K562 (cell line): ENCODE results near the gene MMP20. TPM values are rescaled to one million over a fixed set of nuclear protein-coding genes. Genes with fewer than 3 reads are reported as not detected.

Source experiments
- ATAC-seq: fragments of 200-7000 bp; cut with Tn5 transposase; 3 replicates; pipeline ENCODE4 v1.9.1; 2020; ENCODE audit warnings: moderate library complexity
- BruUV-seq: library from RNA; stranded (reverse); fragments of 400-500 nt; replicated peaks from 2 replicates; lab custom pipeline; 2021; lab: Mats Ljungman, UMichigan
- CTCF ChIA-PET: fragments of 300-600 bp; formaldehyde crosslinking; extraction: SDS; loops from one replicate; lab custom pipeline; 2021; ENCODE audit warnings: low intra/inter-chr PET ratio; lab: Yijun Ruan, JAX
- POLR2A ChIA-PET: fragments of 300-600, 350-650 bp; sonication (Branson Sonifier 250); formaldehyde crosslinking; extraction: SDS; loops from one replicate; lab custom pipeline; 2021; ENCODE audit warnings: antibody characterized with exemption, inconsistent platforms; lab: Yijun Ruan, JAX
- DNase-seq, 4 experiments: peaks; one replicate each; pipeline versions ENCODE4 v3.0.0 to v3.0.0-alpha.2; 2011 to 2018; ENCODE audit warnings: low spot score in 3 of 4, mixed read lengths in 3 of 4; ENCODE audit errors: extremely low read depth in 1 of 4
- FAIRE-seq: peaks from 2 replicates; lab custom pipeline; 2011; peaks lifted over from hg19 to GRCh38; lab: Jason Lieb, UNC
- H2AFZ ChIP-seq: 2 replicates; pipeline ENCODE4 v1.6.0; 2011; ENCODE audit warnings: low read depth, low read length, control low read depth, inconsistent platforms
- H3K27ac ChIP-seq: fragments of 200-600 bp; 3 replicates; pipeline ENCODE4 v1.8.0; 2011; ENCODE audit warnings: low read depth, mild to moderate bottlenecking, control low read depth, inconsistent platforms, low read length, moderate library complexity, mixed read lengths; ENCODE audit errors: extremely low read depth
- H3K27me3 ChIP-seq, 2 experiments: fragments of 300-600 bp in 1 of 2; 2 replicates in 1 of 2; 3 replicates in 1 of 2; pipeline versions ENCODE4 v1.6.0 to v1.8.0; 2011; ENCODE audit warnings: inconsistent platforms in 2 of 2, low read length in 2 of 2, mild to moderate bottlenecking in 1 of 2, mixed read lengths in 1 of 2, moderate library complexity in 1 of 2; ENCODE audit not compliant: control insufficient read depth in 2 of 2, insufficient read depth in 2 of 2
- H3K36me3 ChIP-seq: fragments of 300-600 bp; 3 replicates; pipeline ENCODE4 v1.8.0; 2011; ENCODE audit warnings: mild to moderate bottlenecking, low read length, inconsistent platforms; ENCODE audit not compliant: control insufficient read depth, insufficient read depth
- H3K4me1 ChIP-seq, 2 experiments: fragments of 200-600 bp in 1 of 2; replicated peaks in 1 of 2; 2 replicates in 1 of 2; 3 replicates in 1 of 2; pipeline versions ENCODE4 v1.5.1 to v1.8.0; 2011; ENCODE audit warnings: inconsistent platforms in 2 of 2, low read length in 2 of 2, mild to moderate bottlenecking in 1 of 2, mixed read lengths in 1 of 2, moderate library complexity in 1 of 2; ENCODE audit not compliant: control insufficient read depth in 2 of 2, insufficient read depth in 2 of 2
- H3K4me2 ChIP-seq: 2 replicates; pipeline ENCODE4 v1.6.1; 2011; ENCODE audit warnings: low read length, control low read depth, inconsistent platforms, mixed read lengths; ENCODE audit not compliant: insufficient read depth
- H3K4me3 ChIP-seq: fragments of 200-600 bp; sonication (generic), shearing (Covaris generic); 2 replicates; pipeline ENCODE4 v1.5.1; 2016; ENCODE audit warnings: control low read depth, inconsistent platforms
- H3K79me2 ChIP-seq: fragments of 200-600 bp; 3 replicates; pipeline ENCODE4 v1.8.0; 2011; ENCODE audit warnings: low read length, inconsistent platforms; ENCODE audit not compliant: control insufficient read depth, insufficient read depth
- H3K9ac ChIP-seq, 2 experiments: 2 replicates each; pipeline versions ENCODE4 v1.6.0 to v1.6.1; 2011; ENCODE audit warnings: low read depth in 2 of 2, low read length in 2 of 2, control low read depth in 1 of 2, inconsistent platforms in 1 of 2, mild to moderate bottlenecking in 1 of 2, mixed read lengths in 1 of 2; ENCODE audit not compliant: insufficient read depth in 1 of 2
- H3K9me1 ChIP-seq: one replicate; pipeline ENCODE4 v1.6.0; 2011; ENCODE audit warnings: inconsistent platforms, mild to moderate bottlenecking, low read length, moderate library complexity; ENCODE audit not compliant: control insufficient read depth, insufficient read depth
- H3K9me3 ChIP-seq: replicated peaks from 2 replicates; pipeline ENCODE4 v1.5.1; 2011; ENCODE audit warnings: low read depth, low read length, inconsistent platforms; ENCODE audit not compliant: control insufficient read depth, insufficient read depth
- H4K20me1 ChIP-seq: replicated peaks from 2 replicates; pipeline ENCODE4 v1.6.1; 2011; ENCODE audit warnings: low read length, inconsistent platforms, mixed read lengths; ENCODE audit not compliant: control insufficient read depth, insufficient read depth
- DNMT1 ChIP-seq: fragments of 450-650 bp; IDR thresholded peaks from 2 replicates; pipeline ENCODE4 v1.6.1; 2016; ENCODE audit warnings: antibody characterized with exemption, mild to moderate bottlenecking
- ETS2 ChIP-seq: IDR thresholded peaks from 2 replicates; pipeline ENCODE4 v1.6.1; 2016; ENCODE audit warnings: borderline replicate concordance, missing genetic modification characterization, mild to moderate bottlenecking, moderate library complexity, missing compliant biosample characterization; ENCODE audit not compliant: poor library complexity, severe bottlenecking
- FOSL1 ChIP-seq: fragments of 200-800 bp; sonication (Bioruptor generic); conservative IDR thresholded peaks from 2 replicates; pipeline ENCODE4 v1.6.1; 2016; ENCODE audit warnings: missing genetic modification characterization, missing compliant biosample characterization
- HMG20B ChIP-seq: fragments of 250-450 bp; sonication (Bioruptor Pico); IDR thresholded peaks from 2 replicates; pipeline ENCODE4 v1.5.0; 2021; ENCODE audit warnings: mild to moderate bottlenecking
- NBN ChIP-seq: fragments of 450-650 bp; IDR thresholded peaks from 2 replicates; pipeline ENCODE4 v1.6.1; 2016; ENCODE audit warnings: low read depth, mild to moderate bottlenecking
- NONO ChIP-seq, 2 experiments: fragments of 200-400 bp in 1 of 2; fragments of 450-650 bp in 1 of 2; formaldehyde crosslinking in 1 of 2; IDR thresholded peaks; 2 replicates each; pipeline ENCODE4 v1.6.1; 2017; ENCODE audit warnings: low read depth in 2 of 2, mild to moderate bottlenecking in 2 of 2, moderate library complexity in 2 of 2, low read length in 1 of 2
- PCBP2 ChIP-seq: fragments of 200-400 bp; formaldehyde crosslinking; IDR thresholded peaks from 2 replicates; pipeline ENCODE4 v1.6.1; 2018; ENCODE audit warnings: low read length, low read depth, mild to moderate bottlenecking, moderate library complexity; ENCODE audit not compliant: poor library complexity, severe bottlenecking
- SMARCA5 ChIP-seq: fragments of 450-650 bp; IDR thresholded peaks from 2 replicates; pipeline ENCODE4 v1.6.1; 2016
- ZNF23 ChIP-seq: fragments of 250-450 bp; sonication (Bioruptor Pico); IDR thresholded peaks from 2 replicates; pipeline ENCODE4 v1.4.0; 2020; ENCODE audit warnings: mild to moderate bottlenecking
- ZNF699 ChIP-seq: fragments of 250-450 bp; sonication (Bioruptor Pico); IDR thresholded peaks from 2 replicates; pipeline ENCODE4 v1.8.0; 2021; ENCODE audit warnings: mild to moderate bottlenecking, moderate library complexity; ENCODE audit not compliant: insufficient replicate concordance
- WGBS: fragments of 100-300 bp; shearing (Covaris generic); methylation state at CpG from one replicate; pipeline ENCODE4 v1.1.6; 2016; ENCODE audit warnings: low coverage, mixed read lengths; ENCODE audit not compliant: insufficient coverage; ENCODE audit errors: missing lambda C conversion rate; 5-methylcytosine and 5-hydroxymethylcytosine counted together
- in situ Hi-C: fragments of 300-500 bp; cut with MboI; formaldehyde crosslinking; loops from 4 replicates; pipeline ENCODE4 v1.15.0; 2018; ENCODE audit warnings: inconsistent platforms, mixed read lengths
- intact Hi-C: fragments of 100-400 bp; cut with micrococcal nuclease; formaldehyde crosslinking; loops from 2 replicates; pipeline ENCODE4 v1.14.2; 2022
- polyA plus RNA-seq, 8 experiments: library from polyadenylated mRNA; depleted of rRNA in 4 of 8; stranded (reverse) in 5 of 8; unstranded in 3 of 8; fragments of >200 nt; fragmentation: Nextera tagmentation in 2 of 8; fragmentation: Illumina TruSeq in 1 of 8; extraction: Ambion mirVana in 2 of 8; extraction: Trizol in 1 of 8; gene quantifications; 2 replicates each; pipeline versions ENCODE4 v1.2.1 to v1.2.3, GENCODE V29; 2011 to 2014; ENCODE audit warnings: inconsistent platforms in 1 of 8, missing spikeins in 1 of 8
- total RNA-seq, 7 experiments: library from RNA; depleted of rRNA in 6 of 7; stranded (reverse); fragments of >200 nt in 6 of 7; fragmentation: Illumina TruSeq in 2 of 7; extraction: Trizol in 2 of 7; gene quantifications; 2 replicates each; pipeline versions ENCODE4 v1.2.1 to v1.2.3, GENCODE V29; 2011 to 2021; ENCODE audit warnings: low replicate concordance in 1 of 7
- TF ChIP-seq, protein P1 (sequence below): fragments of 450-650 bp; formaldehyde crosslinking; IDR thresholded peaks from 2 replicates; pipeline ENCODE4 v1.4.0; 2022; ENCODE audit warnings: mild to moderate bottlenecking, moderate library complexity
- TF ChIP-seq, protein P2 (sequence below): sonication (generic); formaldehyde crosslinking; IDR thresholded peaks from 2 replicates; pipeline ENCODE4 v1.8.0; 2022; ENCODE audit warnings: mild to moderate bottlenecking, missing genetic modification reagents
- TF ChIP-seq, protein P3 (sequence below): fragments of 250-450 bp; sonication (Bioruptor Pico); IDR thresholded peaks from 2 replicates; pipeline ENCODE4 v1.4.0; 2020; ENCODE audit warnings: borderline replicate concordance

Gene MMP20
- total and polyA plus RNA-seq, 9 of the 15 experiments (the other 6 are each of a cell fraction or from before 2014, with no cell fraction given), result not detected

DNA sequence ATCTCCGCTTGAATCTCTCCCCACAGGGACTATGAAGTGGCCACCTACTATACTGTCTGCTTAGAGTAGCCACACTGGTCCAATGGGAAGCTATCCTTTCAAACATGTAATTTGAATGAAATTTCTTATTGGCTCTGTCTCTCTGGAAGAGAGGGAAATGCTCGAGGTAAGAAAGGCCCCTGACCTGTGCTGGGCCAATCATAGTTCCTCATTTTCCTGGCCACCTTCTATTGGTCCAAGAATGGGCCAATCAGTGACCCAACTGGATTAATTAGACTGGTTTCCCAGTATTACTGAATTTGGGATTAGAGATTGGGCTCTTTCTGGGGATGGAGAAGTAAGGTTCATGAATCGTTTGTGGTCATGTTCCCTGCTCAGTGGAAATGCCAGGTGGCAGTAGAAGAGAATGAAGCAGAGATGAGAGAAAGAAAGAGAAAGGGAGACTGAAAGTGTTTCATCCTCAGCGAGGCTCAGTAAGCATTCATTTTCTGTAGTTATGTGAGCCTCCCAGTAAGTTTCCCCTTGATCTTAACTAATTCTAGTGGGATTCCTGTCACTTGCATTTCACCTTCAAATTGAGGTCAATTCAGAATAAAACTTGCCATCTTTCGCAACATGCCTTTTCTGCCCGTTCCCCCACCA is 8.4 kb upstream of the MMP20 start:
- Histone ChIP-seq H4K20me1 (no peaks in the 10 kb centered on the region), H3K4me3 (no peak overlapping the region), H3K36me3 (no peaks in the 10 kb centered on the region), H3K27ac (no peak overlapping the region), H3K27me3 (no peaks in the 10 kb centered on the region; a peak in 2 of 5 replicates), H3K9ac (no peak overlapping the region), H3K79me2 (no peaks in the 10 kb centered on the region), H3K9me3 (no peaks in the 10 kb centered on the region), H2AFZ (no peak overlapping the region), H3K4me2 (no peak overlapping the region), H3K4me1 (no peaks in the 10 kb centered on the region), H3K9me1 (no peaks in the 10 kb centered on the region)
- WGBS, result 0% methylated on average over 6 of the region's 6 CpGs
- CTCF ChIA-PET, result no interaction called here
- ATAC-seq, result peak; percentile 64
- no peak for TF ChIP-seq NBN
- TF ChIP-seq ZNF23 (CRISPR knock-in tag), result no peak
- no peak for TF ChIP-seq HMG20B (CRISPR knock-in tag)
- TF ChIP-seq, protein P1, sequence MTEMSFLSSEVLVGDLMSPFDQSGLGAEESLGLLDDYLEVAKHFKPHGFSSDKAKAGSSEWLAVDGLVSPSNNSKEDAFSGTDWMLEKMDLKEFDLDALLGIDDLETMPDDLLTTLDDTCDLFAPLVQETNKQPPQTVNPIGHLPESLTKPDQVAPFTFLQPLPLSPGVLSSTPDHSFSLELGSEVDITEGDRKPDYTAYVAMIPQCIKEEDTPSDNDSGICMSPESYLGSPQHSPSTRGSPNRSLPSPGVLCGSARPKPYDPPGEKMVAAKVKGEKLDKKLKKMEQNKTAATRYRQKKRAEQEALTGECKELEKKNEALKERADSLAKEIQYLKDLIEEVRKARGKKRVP (CRISPR knock-in tag), result no peak
- no peak for TF ChIP-seq DNMT1
- no peak for TF ChIP-seq ZNF699
- TF ChIP-seq, protein P2, sequence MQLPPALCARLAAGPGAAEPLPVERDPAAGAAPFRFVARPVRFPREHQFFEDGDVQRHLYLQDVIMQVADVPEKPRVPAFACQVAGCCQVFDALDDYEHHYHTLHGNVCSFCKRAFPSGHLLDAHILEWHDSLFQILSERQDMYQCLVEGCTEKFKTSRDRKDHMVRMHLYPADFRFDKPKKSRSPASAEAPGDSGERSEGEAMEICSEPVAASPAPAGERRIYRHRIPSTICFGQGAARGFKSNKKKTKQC (CRISPR knock-in tag), result no peak
- TF ChIP-seq FOSL1 (tag), result no peak
- no peak for TF ChIP-seq SMARCA5
- TF ChIP-seq NONO (IDR thresholded peaks at IDR 0.05; ENCODE audit: low read depth in 2 of 2, low read length in 1 of 2), result no peak
- TF ChIP-seq, protein P3, sequence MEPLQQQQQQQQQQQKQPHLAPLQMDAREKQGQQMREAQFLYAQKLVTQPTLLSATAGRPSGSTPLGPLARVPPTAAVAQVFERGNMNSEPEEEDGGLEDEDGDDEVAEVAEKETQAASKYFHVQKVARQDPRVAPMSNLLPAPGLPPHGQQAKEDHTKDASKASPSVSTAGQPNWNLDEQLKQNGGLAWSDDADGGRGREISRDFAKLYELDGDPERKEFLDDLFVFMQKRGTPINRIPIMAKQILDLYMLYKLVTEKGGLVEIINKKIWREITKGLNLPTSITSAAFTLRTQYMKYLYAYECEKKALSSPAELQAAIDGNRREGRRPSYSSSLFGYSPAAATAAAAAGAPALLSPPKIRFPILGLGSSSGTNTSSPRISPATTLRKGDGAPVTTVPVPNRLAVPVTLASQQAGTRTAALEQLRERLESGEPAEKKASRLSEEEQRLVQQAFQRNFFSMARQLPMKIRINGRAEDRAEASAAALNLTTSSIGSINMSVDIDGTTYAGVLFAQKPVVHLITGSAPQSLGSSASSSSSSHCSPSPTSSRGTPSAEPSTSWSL (CRISPR knock-in tag), result no peak
- TF ChIP-seq PCBP2, result no peak
- TF ChIP-seq ETS2 (tag), result no peak
- FAIRE-seq, result no peak
- POLR2A ChIA-PET, result no interaction called here
- intact Hi-C loops, result no loop called here
- in situ Hi-C loops, result no loop called here
- no TSS peak for BruUV-seq
- DNase-seq, result peak in 1 of 4 experiments; percentile 31
